GM19025 (cell line): ENCODE measurements around the gene OR11L1.

Experiments
- ATAC-seq: cut with Tn5 transposase; IDR thresholded peaks from one replicate; pipeline ENCODE4 v1.9.1; 2021; ENCODE audit warnings: mild to moderate bottlenecking, low read depth, moderate library complexity; ENCODE audit not compliant: unreplicated experiment

OR11L1 gene

DNA sequence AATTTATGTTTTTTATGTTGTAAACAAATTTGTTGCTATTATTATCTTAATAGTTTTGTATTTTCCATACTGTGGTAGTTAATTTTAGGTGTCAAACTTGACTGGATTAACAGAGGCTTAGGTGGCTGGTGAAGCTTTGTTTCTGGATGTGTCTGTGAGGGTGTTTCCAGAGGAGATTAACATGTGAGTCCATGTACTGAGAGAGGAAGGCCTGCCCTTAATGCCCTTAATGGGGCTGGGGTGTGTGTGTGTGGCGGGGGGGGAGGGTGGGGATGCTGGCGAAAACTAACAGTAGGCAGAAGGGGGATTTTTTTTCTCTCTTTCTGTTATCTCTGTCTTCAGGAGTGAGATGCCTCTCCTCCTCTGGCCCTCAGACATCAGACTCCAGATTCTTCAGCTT lies 19.6 kb downstream of the OR11L1 start:
- ATAC-seq, result no peak

- ATAC-seq, result no peak
Observed at GRCh38 chr1:247812637-247813036, 29.1 kb downstream of the OR11L1 start.

DNA sequence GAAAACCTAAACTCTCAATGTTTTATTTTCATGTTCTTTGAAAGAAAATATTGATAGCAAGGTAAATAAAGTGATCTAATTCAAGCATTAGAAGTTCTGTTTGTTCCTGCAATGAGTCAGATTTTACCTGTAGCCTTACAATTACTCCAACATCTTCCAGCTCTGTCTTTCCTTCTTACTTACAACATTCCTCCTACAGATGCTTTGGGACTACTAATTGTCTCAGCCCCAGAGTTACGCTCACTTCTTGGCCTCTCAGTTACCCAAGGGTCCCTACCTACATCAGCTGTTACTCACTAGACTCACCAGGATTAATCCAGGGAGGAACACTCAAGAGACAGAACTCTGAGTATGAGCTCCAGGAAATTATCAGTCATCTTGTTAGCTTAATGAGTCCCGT lies 44.2 kb downstream of the OR11L1 start:
- no peak for ATAC-seq
